Upper lobe of left lung (tissue), 6 donors: ENCODE data around the gene NAB1. TPM values are rescaled to one million over a fixed set of nuclear protein-coding genes. Genes with fewer than 3 reads are reported as not detected.

Experiments
- ATAC-seq, 2 donors: fragments of 200-7000 bp; cut with Tn5 transposase; one replicate each; pipeline ENCODE4 v1.9.1; 2022; ENCODE audit warnings: mild to moderate bottlenecking in 2 of 2, moderate library complexity in 2 of 2; ENCODE audit not compliant: low FRiP score in 2 of 2
- DNase-seq, 2 donors: peaks; one replicate each; pipeline ENCODE4 v3.0.0-alpha.2; 2019 to 2020
- H3K27ac ChIP-seq, 4 donors: fragments of 200-600 bp; sonication (generic); one replicate each; pipeline ENCODE4 v1.5.1; 2016 to 2019
- H3K27me3 ChIP-seq, 4 donors: fragments of 200-600 bp; sonication (generic); one replicate each; pipeline ENCODE4 v1.5.1; 2017 to 2019
- H3K36me3 ChIP-seq, 4 donors: fragments of 200-600 bp; sonication (generic); one replicate each; pipeline ENCODE4 v1.5.1; 2016 to 2019
- H3K4me1 ChIP-seq, 4 donors: fragments of 200-600 bp; sonication (generic); one replicate each; pipeline ENCODE4 v1.5.1; 2018 to 2019
- H3K4me3 ChIP-seq, 4 donors: fragments of 200-600 bp; sonication (generic); one replicate each; pipeline ENCODE4 v1.5.1; 2017 to 2019; ENCODE audit warnings: mild to moderate bottlenecking in 2 of 4, moderate library complexity in 1 of 4
- H3K9me3 ChIP-seq, 4 donors: fragments of 200-600 bp; sonication (generic); one replicate each; pipeline ENCODE4 v1.5.1; 2018 to 2019
- CTCF ChIP-seq, 6 experiments: fragments of 450-650 bp in 4 of 6; fragments of 200-600 bp in 2 of 6; sonication (generic) in 2 of 6; IDR thresholded peaks; one replicate each; pipeline ENCODE4 v1.5.1; 2016 to 2019; ENCODE audit warnings: antibody characterized with exemption in 6 of 6
- EP300 ChIP-seq, 4 donors: sonication (generic); formaldehyde crosslinking; IDR thresholded peaks; one replicate each; pipeline ENCODE4 v1.5.1; 2017; ENCODE audit warnings: antibody characterized with exemption in 4 of 4, control low read depth in 2 of 4
- POLR2A ChIP-seq, 4 donors: fragments of 450-650 bp; IDR thresholded peaks; one replicate each; pipeline ENCODE4 v1.5.1; 2016 to 2017; ENCODE audit warnings: antibody characterized with exemption in 4 of 4, mild to moderate bottlenecking in 2 of 4
- POLR2AphosphoS5 ChIP-seq, 2 donors: sonication (generic); formaldehyde crosslinking; IDR thresholded peaks; one replicate each; pipeline ENCODE4 v1.5.1; 2017; ENCODE audit warnings: antibody characterized with exemption in 2 of 2
- whole genome bisulfite sequencing, 2 donors: methylation state at CpG; one replicate each; pipeline ENCODE4 v1.1.5; 2017 to 2018; 5-methylcytosine and 5-hydroxymethylcytosine counted together
- total RNA-seq, 6 donors: library from RNA; depleted of rRNA in 4 of 6; stranded (reverse); fragments of >200 nt in 4 of 6; gene quantifications; one replicate each; pipeline versions ENCODE4 v1.1.0 to v1.2.1, GENCODE V29; 2016 to 2021
- donor health status: DM: no; HTN: no; CAD: no; lungs with moderate emphysema.
- donor health status: DM: no; HTN: yes; CAD: no; lungs with severe emphysema.

Gene NAB1
- total RNA-seq, 6 donors from 2014 or later, result 28.4 to 53.5 (median 36.6) TPM

GRCh38 chr2:190618030-190618429, 30.9 kb upstream of the NAB1 start:
- Histone ChIP-seq H3K27me3 (no peaks in the 10 kb centered on the region), H3K27ac (no peak overlapping the region), H3K9me3 (no peaks in the 10 kb centered on the region), H3K36me3 (no peaks in the 10 kb centered on the region), H3K4me1 (no peaks in the 10 kb centered on the region), H3K4me3 (no peak overlapping the region)
- TF ChIP-seq EP300 (IDR thresholded peaks at IDR 0.05) (no peak), POLR2AphosphoS5 (IDR thresholded peaks at IDR 0.05) (no peak), POLR2A (IDR thresholded peaks at IDR 0.05) (no peak)
- 78 to 83% methylated on average over 3 of the region's 3 CpGs for WGBS, 2 donors
- DNase-seq, result no peak
- ATAC-seq, result no peak

GRCh38 chr2:190625691-190626090, 23.2 kb upstream of the NAB1 start:
- Histone ChIP-seq H3K4me3 (no peak overlapping the region), H3K27ac (no peak overlapping the region), H3K9me3 (no peaks in the 10 kb centered on the region), H3K4me1 (peaks cover 0 to 12% (median 6%) of the 10 kb centered on the region in 4 donors), H3K27me3 (no peaks in the 10 kb centered on the region), H3K36me3 (no peaks in the 10 kb centered on the region)
- TF ChIP-seq POLR2A (IDR thresholded peaks at IDR 0.05) (no peak), POLR2AphosphoS5 (IDR thresholded peaks at IDR 0.05) (no peak), EP300 (IDR thresholded peaks at IDR 0.05) (no peak), CTCF (IDR thresholded peaks at IDR 0.05) (no peak)
- DNase-seq (no peak), ATAC-seq (no peak)

GRCh38 chr2:190626641-190627210, 22.2 kb upstream of the NAB1 start:
- TF ChIP-seq POLR2A (IDR thresholded peaks at IDR 0.05) (no peak), CTCF (IDR thresholded peaks at IDR 0.05) (no peak), EP300 (IDR thresholded peaks at IDR 0.05) (no peak), POLR2AphosphoS5 (IDR thresholded peaks at IDR 0.05) (no peak)
- Histone ChIP-seq H3K4me3 (no peak overlapping the region), H3K36me3 (no peaks in the 10 kb centered on the region), H3K27ac (no peak overlapping the region), H3K9me3 (no peaks in the 10 kb centered on the region), H3K27me3 (no peaks in the 10 kb centered on the region), H3K4me1 (peaks cover 0 to 12% (median 6%) of the 10 kb centered on the region in 4 donors)
- 80 to 85% methylated on average over 5 to 7 of the region's 7 CpGs for WGBS, 2 donors
- ATAC-seq (no peak), DNase-seq (no peak)

- WGBS, 2 donors, result 2 to 11% methylated on average over 21 to 23 of the region's 23 CpGs
- Histone ChIP-seq H3K9me3 (no peaks in the 10 kb centered on the region), H3K4me3 (peak overlapping the region in 3 of 4 donors; percentile 32 to 44 (median 41)), H3K27ac (peak overlapping the region in 1 of 4 donors; percentile 64), H3K27me3 (no peaks in the 10 kb centered on the region), H3K4me1 (peaks cover 0 to 12% (median 6%) of the 10 kb centered on the region in 4 donors), H3K36me3 (no peaks in the 10 kb centered on the region)
- ATAC-seq (peak; percentile 72 to 86), DNase-seq (peak in 1 of 2 donors; percentile 85)
- no peak for TF ChIP-seq EP300 (IDR thresholded peaks at IDR 0.05)
- TF ChIP-seq POLR2A (IDR thresholded peaks at IDR 0.05), result no peak
Measured at GRCh38 chr2:190627448-190628412, 21.2 kb upstream of the NAB1 start.

- Histone ChIP-seq H3K27ac (no peak overlapping the region), H3K4me3 (peak overlapping the region in 1 of 4 donors; percentile 44), H3K27me3 (no peaks in the 10 kb centered on the region), H3K9me3 (no peaks in the 10 kb centered on the region), H3K36me3 (no peaks in the 10 kb centered on the region), H3K4me1 (peaks cover 0 to 12% (median 6%) of the 10 kb centered on the region in 4 donors)
- TF ChIP-seq POLR2AphosphoS5 (IDR thresholded peaks at IDR 0.05) (no peak), CTCF (IDR thresholded peaks at IDR 0.05) (no peak), EP300 (IDR thresholded peaks at IDR 0.05) (no peak), POLR2A (IDR thresholded peaks at IDR 0.05) (no peak)
- no peak for DNase-seq
- whole genome bisulfite sequencing, 2 donors, result 81 to 82% methylated on average over 7 of the region's 7 CpGs
- ATAC-seq, result peak in 1 of 2 donors; percentile 47
Measured at GRCh38 chr2:190628591-190629319, 20.1 kb upstream of the NAB1 start.
